Lung (tissue), 12 donors: ENCODE measurements around the gene MAPK8IP3. TPM values are rescaled to one million over a fixed set of nuclear protein-coding genes. Genes with fewer than 3 reads are reported as not detected.
"Not testable (repeated sequence)": the region's sequence is repeated elsewhere in the genome, so short reads cannot be mapped to it uniquely, and the experiment has no call there.

Source experiments
- ATAC-seq: fragments of 200-7000 bp; cut with Tn5 transposase; one replicate; pipeline ENCODE4 v1.9.1; 2020; ENCODE audit warnings: moderate number of reproducible peaks; ENCODE audit not compliant: insufficient read depth, low FRiP score
- DNase-seq, 3 donors: peaks; one replicate each; pipeline ENCODE4 v3.0.0-alpha.2; 2013 to 2017
- H3K27ac ChIP-seq, 2 donors: one replicate each; pipeline ENCODE4 v1.5.1; 2013; ENCODE audit warnings: mild to moderate bottlenecking in 2 of 2, moderate library complexity in 2 of 2, control low read depth in 1 of 2, inconsistent platforms in 1 of 2, low read depth in 1 of 2, low read length in 1 of 2
- H3K27me3 ChIP-seq, 3 donors: one replicate each; pipeline ENCODE4 v1.5.1; 2013; ENCODE audit warnings: low read length in 2 of 3; ENCODE audit not compliant: control insufficient read depth in 3 of 3, insufficient read depth in 3 of 3
- H3K36me3 ChIP-seq, 4 donors: one replicate each; pipeline ENCODE4 v1.5.1; 2013; ENCODE audit warnings: low read length in 4 of 4, mild to moderate bottlenecking in 1 of 4, moderate library complexity in 1 of 4; ENCODE audit not compliant: control insufficient read depth in 4 of 4, insufficient read depth in 4 of 4
- H3K4me1 ChIP-seq, 5 donors: one replicate each; pipeline ENCODE4 v1.5.1; 2013; ENCODE audit warnings: low read length in 5 of 5, mild to moderate bottlenecking in 2 of 5, moderate library complexity in 1 of 5; ENCODE audit not compliant: control insufficient read depth in 5 of 5, insufficient read depth in 5 of 5
- H3K4me3 ChIP-seq: one replicate; pipeline ENCODE4 v1.5.1; 2013; ENCODE audit warnings: mild to moderate bottlenecking, control low read depth, moderate library complexity
- H3K9ac ChIP-seq, 2 donors: one replicate each; pipeline ENCODE4 v1.5.1; 2013; ENCODE audit warnings: low read length in 2 of 2, control low read depth in 1 of 2; ENCODE audit not compliant: insufficient read depth in 1 of 2
- H3K9me3 ChIP-seq, 4 donors: one replicate each; pipeline ENCODE4 v1.5.1; 2013; ENCODE audit warnings: low read length in 3 of 4, mild to moderate bottlenecking in 1 of 4, moderate library complexity in 1 of 4; ENCODE audit not compliant: control insufficient read depth in 4 of 4, insufficient read depth in 3 of 4
- whole genome bisulfite sequencing, 2 donors: extraction: QIAGEN DNeasy Blood & Tissue Kit; methylation state at CpG; one replicate each; pipeline ENCODE4 v1.1.7; 2013; 5-methylcytosine and 5-hydroxymethylcytosine counted together
- polyA plus RNA-seq, 2 donors: library from polyadenylated mRNA; stranded (reverse); fragments of 200-250 nt; gene quantifications; one replicate each; pipeline ENCODE4 v1.2.1, GENCODE V29; 2013
- total RNA-seq, 2 donors: library from RNA; depleted of rRNA in 1 of 2; stranded (reverse); fragments of >200 nt in 1 of 2; gene quantifications; one replicate each; pipeline ENCODE4 v1.2.1, GENCODE V29; 2014 to 2021
- TF ChIP-seq, protein P1 (sequence below): IDR thresholded peaks from 2 replicates; pipeline ENCODE4 v1.5.1; 2012; ENCODE audit warnings: mild to moderate bottlenecking; ENCODE audit errors: control extremely low read depth, extremely low read depth
- donor health status: control.
- donor health status: control.
- donor health status: Bipolar disorder and iron deficiency.
- donor health status: healthy.
- donor health status: DM: yes; HTN: yes; CAD: no.

MAPK8IP3 gene
- total and polyA plus RNA-seq, 4 donors: 40.3 to 76.7 (median 63.6) TPM

DNA sequence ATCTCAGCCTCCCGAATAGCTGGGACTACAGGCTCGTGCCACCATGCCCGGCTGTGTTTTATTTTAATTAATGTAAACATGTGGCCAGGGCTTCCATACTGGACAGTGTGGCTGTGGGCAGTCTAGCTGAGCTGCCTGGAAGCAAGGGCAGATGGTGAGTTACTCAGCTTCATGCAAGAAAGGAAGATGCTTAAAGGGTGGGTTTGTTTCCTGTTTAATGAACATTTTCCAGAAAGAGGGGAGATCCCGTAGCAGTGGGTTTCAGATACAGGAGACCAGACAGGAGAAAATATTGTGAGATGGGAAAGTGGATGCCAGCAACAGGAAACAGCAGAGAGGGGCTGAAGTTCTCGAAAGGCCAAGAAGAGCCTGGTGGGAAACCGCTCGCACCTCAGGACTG lies 7.3 kb downstream of the MAPK8IP3 start:
- H3K9me3 ChIP-seq: no peaks in the 10 kb centered on the region
- H3K9ac ChIP-seq: no peak overlapping the region
- TF ChIP-seq, protein P1, sequence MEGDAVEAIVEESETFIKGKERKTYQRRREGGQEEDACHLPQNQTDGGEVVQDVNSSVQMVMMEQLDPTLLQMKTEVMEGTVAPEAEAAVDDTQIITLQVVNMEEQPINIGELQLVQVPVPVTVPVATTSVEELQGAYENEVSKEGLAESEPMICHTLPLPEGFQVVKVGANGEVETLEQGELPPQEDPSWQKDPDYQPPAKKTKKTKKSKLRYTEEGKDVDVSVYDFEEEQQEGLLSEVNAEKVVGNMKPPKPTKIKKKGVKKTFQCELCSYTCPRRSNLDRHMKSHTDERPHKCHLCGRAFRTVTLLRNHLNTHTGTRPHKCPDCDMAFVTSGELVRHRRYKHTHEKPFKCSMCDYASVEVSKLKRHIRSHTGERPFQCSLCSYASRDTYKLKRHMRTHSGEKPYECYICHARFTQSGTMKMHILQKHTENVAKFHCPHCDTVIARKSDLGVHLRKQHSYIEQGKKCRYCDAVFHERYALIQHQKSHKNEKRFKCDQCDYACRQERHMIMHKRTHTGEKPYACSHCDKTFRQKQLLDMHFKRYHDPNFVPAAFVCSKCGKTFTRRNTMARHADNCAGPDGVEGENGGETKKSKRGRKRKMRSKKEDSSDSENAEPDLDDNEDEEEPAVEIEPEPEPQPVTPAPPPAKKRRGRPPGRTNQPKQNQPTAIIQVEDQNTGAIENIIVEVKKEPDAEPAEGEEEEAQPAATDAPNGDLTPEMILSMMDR: no peak
- peaks cover 0 to 7% (median 2%) of the 10 kb centered on the region in 4 donors for H3K36me3 ChIP-seq
- H3K4me1 ChIP-seq: peaks cover 0 to 5% (median 0%) of the 10 kb centered on the region in 5 donors
- ATAC-seq: no peak
- H3K27ac ChIP-seq: no peak overlapping the region
- no peaks in the 10 kb centered on the region for H3K27me3 ChIP-seq
- H3K4me3 ChIP-seq: no peak overlapping the region
- WGBS, 2 donors: 69 to 70% methylated on average over 7 of the region's 7 CpGs
- DNase-seq: no peak

DNA sequence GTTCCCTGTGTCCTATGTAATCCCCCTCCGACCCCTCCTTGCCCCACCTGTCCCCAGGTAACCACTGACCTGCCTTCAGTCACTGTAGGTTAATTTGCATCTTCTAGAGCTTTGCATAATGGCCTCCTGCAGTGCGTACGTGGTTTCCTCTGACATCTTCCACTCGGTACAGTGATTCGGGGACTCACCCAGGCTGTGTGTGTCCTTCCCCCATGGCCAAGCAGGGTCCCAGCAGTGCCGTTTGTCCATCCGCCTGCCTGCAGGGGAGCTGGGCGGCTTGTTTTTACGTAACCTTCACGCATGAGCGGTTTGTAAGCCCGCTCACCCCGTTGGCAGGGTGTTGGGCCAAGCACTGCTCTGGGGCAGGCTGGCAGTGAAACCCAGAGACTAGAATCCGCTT lies 7.9 kb downstream of the MAPK8IP3 start:
- TF ChIP-seq, protein P1: no peak
- 62 to 80% methylated on average over 14 of the region's 14 CpGs for WGBS, 2 donors
- Histone ChIP-seq H3K27me3 (no peaks in the 10 kb centered on the region), H3K27ac (no peak overlapping the region), H3K36me3 (peaks cover 0 to 7% (median 0%) of the 10 kb centered on the region in 4 donors), H3K4me3 (no peak overlapping the region), H3K9me3 (no peaks in the 10 kb centered on the region), H3K4me1 (peaks cover 0 to 5% (median 0%) of the 10 kb centered on the region in 5 donors), H3K9ac (no peak overlapping the region)
- DNase-seq (no peak), ATAC-seq (no peak)

DNA sequence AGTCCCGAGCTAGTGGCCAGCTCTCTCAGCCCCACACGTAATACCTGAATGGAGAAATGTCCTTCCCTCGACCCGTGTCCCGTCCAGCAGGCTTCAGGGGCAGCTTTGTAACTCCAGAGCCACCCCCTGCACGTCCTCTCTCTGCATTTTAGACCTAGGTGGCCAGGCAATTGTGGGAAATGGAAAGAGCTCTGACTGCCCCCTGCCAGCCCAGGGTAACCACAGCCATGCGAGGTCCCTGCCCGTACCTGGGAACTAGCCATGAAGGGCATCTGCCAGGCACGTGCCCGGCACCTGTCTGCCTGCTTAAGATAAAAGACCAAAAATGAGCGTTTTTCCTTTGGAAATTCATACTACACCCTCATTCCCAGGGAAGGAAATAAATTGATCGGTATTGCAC lies 9.2 kb downstream of the MAPK8IP3 start:
- DNase-seq (no peak), ATAC-seq (no peak)
- no peaks in the 10 kb centered on the region for H3K9me3 ChIP-seq
- no peak overlapping the region for H3K27ac ChIP-seq
- no peak overlapping the region for H3K4me3 ChIP-seq
- no peak overlapping the region for H3K9ac ChIP-seq
- H3K4me1 ChIP-seq: peaks cover 0 to 5% (median 0%) of the 10 kb centered on the region in 5 donors
- WGBS, 2 donors: 94% methylated on average over 12 of the region's 12 CpGs
- H3K36me3 ChIP-seq: peaks cover 0 to 7% (median 0%) of the 10 kb centered on the region in 4 donors
- TF ChIP-seq, protein P1: no peak
- H3K27me3 ChIP-seq: no peaks in the 10 kb centered on the region

DNA sequence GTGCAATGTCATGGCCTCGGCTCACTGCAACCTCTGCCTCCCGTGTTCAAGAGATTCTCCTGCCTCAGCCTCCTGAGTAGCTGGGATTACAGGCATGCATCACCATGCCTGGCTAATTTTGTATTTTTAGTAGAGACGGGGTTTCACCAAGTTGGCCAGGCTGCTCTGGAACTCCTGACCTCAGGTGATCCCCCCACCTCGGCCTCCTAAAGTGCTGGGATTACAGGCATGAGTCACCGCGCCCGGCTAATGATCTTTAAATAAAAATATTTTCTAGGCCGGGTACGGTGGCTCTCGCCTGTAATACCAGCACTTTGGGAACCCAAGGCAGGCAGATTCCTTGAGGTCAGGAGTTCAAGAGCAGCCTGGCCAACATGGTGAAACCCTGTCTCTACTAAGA lies 12.2 kb downstream of the MAPK8IP3 start:
- not testable (repeated sequence) for H3K27me3 ChIP-seq, H3K9me3 ChIP-seq, H3K4me1 ChIP-seq, H3K36me3 ChIP-seq, ATAC-seq, H3K4me3 ChIP-seq, H3K9ac ChIP-seq, DNase-seq, H3K27ac ChIP-seq
- WGBS, 2 donors: 87 to 90% methylated on average over 10 of the region's 10 CpGs

DNA sequence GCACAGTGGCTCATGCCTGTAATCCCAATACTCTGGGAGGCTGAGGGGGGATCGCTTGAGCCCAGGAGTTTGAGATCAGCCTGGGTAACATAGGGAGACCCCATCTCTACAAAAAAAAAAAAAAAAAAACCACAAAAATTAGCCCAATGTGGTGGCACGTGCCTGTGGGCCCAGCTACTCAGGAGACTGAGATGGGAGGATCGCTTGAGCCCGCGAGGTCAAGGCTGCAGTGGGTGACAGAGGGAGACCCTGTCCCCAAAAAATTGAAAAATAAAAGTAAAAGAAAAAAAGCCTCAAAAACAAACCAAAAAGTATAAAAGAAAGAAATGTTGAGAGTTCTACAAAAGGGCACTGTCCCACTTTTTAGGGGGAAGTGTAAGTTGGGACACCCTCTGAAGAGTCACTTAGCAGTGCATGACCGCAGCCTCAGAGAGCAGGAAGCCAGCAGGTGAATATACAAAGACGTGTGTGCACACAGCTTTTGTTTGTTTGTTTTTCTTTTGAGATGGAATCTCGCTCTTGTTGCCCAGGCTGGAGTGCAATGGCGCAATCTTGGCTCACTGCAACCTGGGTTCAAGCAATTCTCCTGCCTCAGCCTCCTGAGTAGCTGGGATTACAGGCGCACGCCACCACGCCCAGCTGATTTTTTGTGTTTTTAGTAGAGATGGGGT lies 13.7 kb downstream of the MAPK8IP3 start:
- ATAC-seq, H3K4me1 ChIP-seq, H3K27ac ChIP-seq, H3K36me3 ChIP-seq, H3K9me3 ChIP-seq, H3K4me3 ChIP-seq, H3K27me3 ChIP-seq, DNase-seq, H3K9ac ChIP-seq: not testable (repeated sequence)
- WGBS, 2 donors: 66 to 72% methylated on average over 12 of the region's 12 CpGs
